ENCODE results near the gene U2SURP. TPM values are rescaled to one million over a fixed set of nuclear protein-coding genes. Genes with fewer than 3 reads are reported as not detected.

The U2SURP gene
- total RNA-seq, 4 donors from 2014 or later: 39.3 to 63.3 (median 47.1) TPM

GRCh38 chr3:142960322-142960850 lies 41.0 kb upstream of the U2SURP start:
- intact Hi-C loops (cut with DNase I; ENCODE audit: low total_unique reads): no loop called here
- 72 to 75% methylated on average over 1 of the region's 1 CpG for WGBS, 2 donors

DNA sequence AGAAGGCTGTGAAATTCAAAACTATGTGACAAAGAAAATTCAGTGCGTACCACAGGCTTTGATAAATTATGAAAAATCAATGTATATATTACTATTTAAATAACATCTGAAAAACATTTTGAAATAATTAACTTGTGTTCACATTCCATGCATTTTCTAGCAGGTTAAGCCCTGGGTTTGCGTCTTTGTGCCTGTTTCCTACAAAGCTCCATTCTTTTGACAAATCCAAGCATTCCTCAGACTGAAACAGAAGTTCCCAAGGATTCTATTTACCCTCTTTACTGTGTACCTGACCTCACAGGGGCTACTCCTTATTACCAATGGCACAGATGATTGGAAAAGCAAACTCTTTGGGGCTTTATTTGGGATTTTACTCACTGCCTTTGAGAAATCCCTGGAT lies 39.8 kb upstream of the U2SURP start:
- 76 to 79% methylated on average over 2 of the region's 2 CpGs for WGBS, 2 donors
- TF ChIP-seq CTCF (IDR thresholded peaks at IDR 0.05) (no peak), POLR2A (IDR thresholded peaks at IDR 0.05) (no peak)
- H3K4me3 ChIP-seq (ENCODE audit: low read depth, poor library complexity, severe bottlenecking): no peak overlapping the region
- intact Hi-C loops (cut with DNase I; ENCODE audit: low total_unique reads): no loop called here
- no peak for DNase-seq (ENCODE audit: low spot score in 2 of 2)

More at GRCh38 chr3:142960322-142960850, 41.0 kb upstream of the U2SURP start:
- TF ChIP-seq POLR2A (IDR thresholded peaks at IDR 0.05) (no peak), CTCF (IDR thresholded peaks at IDR 0.05) (no peak)
- H3K4me3 ChIP-seq (ENCODE audit: low read depth, poor library complexity, severe bottlenecking): no peak overlapping the region
- no peak for DNase-seq (ENCODE audit: low spot score in 2 of 2)

DNA sequence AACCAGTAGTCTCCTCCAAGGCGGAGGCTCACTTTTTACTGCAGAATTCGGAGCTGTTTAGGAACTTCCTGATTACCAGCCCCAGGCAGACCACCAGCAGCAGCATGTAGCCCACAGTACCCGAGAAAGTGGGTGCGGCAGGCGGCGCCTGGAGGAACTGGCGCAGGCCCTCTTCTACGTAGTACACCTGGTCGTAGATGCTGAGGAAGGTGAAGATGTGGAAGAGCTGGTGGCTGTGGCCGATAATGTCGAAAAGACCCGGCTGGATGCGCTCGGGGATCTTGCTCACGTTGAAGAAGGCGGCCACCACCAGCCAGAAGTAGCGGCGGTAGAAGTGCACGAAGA lies 39.2 kb upstream of the U2SURP start:
- intact Hi-C loops (cut with DNase I; ENCODE audit: low total_unique reads): no loop called here
- 93 to 96% methylated on average over 19 of the region's 19 CpGs for WGBS, 2 donors
- no peak overlapping the region for H3K4me3 ChIP-seq (ENCODE audit: low read depth, poor library complexity, severe bottlenecking)
- TF ChIP-seq POLR2A (IDR thresholded peaks at IDR 0.05) (no peak), CTCF (IDR thresholded peaks at IDR 0.05) (no peak)
- DNase-seq (ENCODE audit: low spot score in 2 of 2): no peak

DNA sequence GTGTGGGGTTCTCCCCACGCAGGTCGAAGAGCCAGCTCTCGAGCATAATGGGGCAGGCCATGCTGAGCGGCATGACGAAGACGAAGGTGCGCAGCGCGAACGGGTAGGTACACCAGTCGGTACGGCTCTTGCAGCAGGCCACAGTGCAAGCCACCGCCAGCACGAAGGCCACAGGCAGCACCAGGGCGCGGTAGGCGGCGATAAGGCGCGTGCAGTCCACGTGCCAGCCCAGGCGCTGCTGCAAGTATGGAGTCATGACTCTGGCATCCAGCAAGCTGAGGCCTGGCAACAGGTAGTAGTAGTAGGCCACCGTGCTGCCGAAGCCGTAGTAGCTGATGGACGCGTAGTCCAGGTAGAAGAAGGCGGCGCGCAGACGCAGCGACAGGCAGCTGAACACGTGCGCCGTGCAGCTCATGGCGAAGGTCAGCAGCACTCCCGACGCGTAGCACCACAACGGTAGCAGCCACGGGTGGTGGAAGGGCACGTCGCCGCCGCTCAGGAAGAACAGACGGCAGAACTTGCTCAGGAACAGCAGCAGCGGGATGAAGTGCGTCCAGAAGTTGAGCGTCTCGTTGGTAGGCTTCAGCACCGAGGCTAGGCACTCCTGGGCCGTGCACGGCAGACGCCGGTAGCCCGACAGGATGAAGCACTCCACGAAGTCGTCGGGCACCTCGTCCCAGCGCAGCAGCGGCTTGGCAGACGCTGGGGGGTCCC lies 38.7 kb upstream of the U2SURP start:
- intact Hi-C loops (cut with DNase I; ENCODE audit: low total_unique reads): no loop called here
- DNase-seq (ENCODE audit: low spot score in 2 of 2): no peak
- no peak for TF ChIP-seq CTCF (IDR thresholded peaks at IDR 0.05)
- TF ChIP-seq POLR2A (IDR thresholded peaks at IDR 0.05): no peak
- H3K4me3 ChIP-seq (ENCODE audit: low read depth, poor library complexity, severe bottlenecking): no peak overlapping the region
- WGBS, 2 donors: 58% methylated on average over 61 to 62 of the region's 63 CpGs

- no peak overlapping the region for H3K4me3 ChIP-seq (ENCODE audit: low read depth, poor library complexity, severe bottlenecking)
- TF ChIP-seq CTCF (IDR thresholded peaks at IDR 0.05): no peak
- no peak for TF ChIP-seq POLR2A (IDR thresholded peaks at IDR 0.05)
- intact Hi-C loops (cut with DNase I; ENCODE audit: low total_unique reads): no loop called here
- DNase-seq (ENCODE audit: low spot score in 2 of 2): no peak
- 1 to 3% methylated on average over 20 to 26 of the region's 35 CpGs for WGBS, 2 donors
Observed at GRCh38 chr3:142963234-142963515, 38.2 kb upstream of the U2SURP start.

All from lower leg skin (tissue), 4 donors.